NOMO-1 (cell line): ENCODE data around the gene MACROH2A1.

Experiments used
- DNase-seq, 2 experiments: peaks; one replicate each; lab custom pipeline; 2025; ENCODE audit not compliant: unreplicated experiment in 2 of 2; lab: John Stamatoyannopoulos, UW

The MACROH2A1 gene

GRCh38 chr5:135436951-135437418 lies 38.0 kb upstream of the MACROH2A1 start:
- DNase-seq = no peak

- no peak for DNase-seq
Measured at GRCh38 chr5:135435467-135436330, 36.7 kb upstream of the MACROH2A1 start.

GRCh38 chr5:135434591-135435466 lies 35.8 kb upstream of the MACROH2A1 start:
- DNase-seq = no peak

GRCh38 chr5:135433681-135434426 lies 34.8 kb upstream of the MACROH2A1 start:
- peak; percentile 52 to 71 for DNase-seq

- no peak for DNase-seq
Measured at GRCh38 chr5:135432113-135432512, 33.1 kb upstream of the MACROH2A1 start.

GRCh38 chr5:135430135-135430437 lies 31.1 kb upstream of the MACROH2A1 start:
- no peak for DNase-seq

GRCh38 chr5:135429301-135430134 lies 30.5 kb upstream of the MACROH2A1 start:
- DNase-seq = no peak

GRCh38 chr5:135428586-135428985 lies 29.6 kb upstream of the MACROH2A1 start:
- no peak for DNase-seq

GRCh38 chr5:135426102-135427082 lies 27.4 kb upstream of the MACROH2A1 start:
- peak; percentile 75 to 81 for DNase-seq

- peak; percentile 74 to 79 for DNase-seq
Measured at GRCh38 chr5:135425641-135426040, 26.6 kb upstream of the MACROH2A1 start.

GRCh38 chr5:135423846-135424168 lies 24.8 kb upstream of the MACROH2A1 start:
- DNase-seq = peak in 1 of 2 experiments; percentile 66

GRCh38 chr5:135423146-135423845 lies 24.3 kb upstream of the MACROH2A1 start:
- peak; percentile 48 to 85 for DNase-seq

GRCh38 chr5:135422419-135422818 lies 23.4 kb upstream of the MACROH2A1 start:
- DNase-seq = no peak

- DNase-seq = no peak
Measured at GRCh38 chr5:135417083-135417482, 18.1 kb upstream of the MACROH2A1 start.

- DNase-seq = no peak
Measured at GRCh38 chr5:135405082-135405481, 6.1 kb upstream of the MACROH2A1 start.

- DNase-seq = no peak
Measured at GRCh38 chr5:135402031-135402430, 3.0 kb upstream of the MACROH2A1 start.

- no peak for DNase-seq
Measured at GRCh38 chr5:135400866-135401265, 1.8 kb upstream of the MACROH2A1 start.

- DNase-seq = peak in 1 of 2 experiments; percentile 49
Measured at GRCh38 chr5:135399794-135400542, 937 bp upstream of the MACROH2A1 start.
